Stimulated activated naive B cell treated with anti-CD40 and anti-IgM and Interleukin-4, amounts not matched to agents 10 μg/mL and 1 μg/mL and 100 μg/mL, for 72 hours (primary cell): ENCODE measurements around the gene HEMGN.
A peak's percentile ranks its signal among the peaks of the same experiment; 100 is the strongest.

ENCODE experiments used
- ATAC-seq, 2 donors: fragments of 150-1000 bp; cut with Tn5 transposase; replicated peaks; 2 replicates each; pipeline ENCODE4 v1.10.0; 2021; ENCODE audit warnings: moderate library complexity in 1 of 2
- DNase-seq: peaks from one replicate; pipeline ENCODE4 v3.0.0; 2021
- H3K27ac Mint-ChIP-seq: one replicate; pipeline ENCODE4 v1.8.0; 2022; ENCODE audit warnings: mild to moderate bottlenecking, mixed read lengths
- H3K27me3 Mint-ChIP-seq, 2 donors: one replicate each; pipeline ENCODE4 v1.8.0; 2022; ENCODE audit warnings: mixed read lengths in 2 of 2
- H3K36me3 Mint-ChIP-seq, 2 donors: one replicate each; pipeline ENCODE4 v1.8.0; 2022; ENCODE audit warnings: mixed read lengths in 2 of 2, mild to moderate bottlenecking in 1 of 2
- H3K4me1 Mint-ChIP-seq, 2 donors: one replicate each; pipeline ENCODE4 v1.8.0; 2022; ENCODE audit warnings: mixed read lengths in 2 of 2, mild to moderate bottlenecking in 1 of 2
- H3K4me3 Mint-ChIP-seq, 2 donors: one replicate each; pipeline ENCODE4 v1.8.0; 2022; ENCODE audit warnings: mild to moderate bottlenecking in 2 of 2, mixed read lengths in 2 of 2, moderate library complexity in 1 of 2
- H3K9me3 Mint-ChIP-seq, 2 donors: one replicate each; pipeline ENCODE4 v1.8.0; 2022; ENCODE audit warnings: mixed read lengths in 2 of 2, mild to moderate bottlenecking in 1 of 2

The HEMGN gene, protein sequence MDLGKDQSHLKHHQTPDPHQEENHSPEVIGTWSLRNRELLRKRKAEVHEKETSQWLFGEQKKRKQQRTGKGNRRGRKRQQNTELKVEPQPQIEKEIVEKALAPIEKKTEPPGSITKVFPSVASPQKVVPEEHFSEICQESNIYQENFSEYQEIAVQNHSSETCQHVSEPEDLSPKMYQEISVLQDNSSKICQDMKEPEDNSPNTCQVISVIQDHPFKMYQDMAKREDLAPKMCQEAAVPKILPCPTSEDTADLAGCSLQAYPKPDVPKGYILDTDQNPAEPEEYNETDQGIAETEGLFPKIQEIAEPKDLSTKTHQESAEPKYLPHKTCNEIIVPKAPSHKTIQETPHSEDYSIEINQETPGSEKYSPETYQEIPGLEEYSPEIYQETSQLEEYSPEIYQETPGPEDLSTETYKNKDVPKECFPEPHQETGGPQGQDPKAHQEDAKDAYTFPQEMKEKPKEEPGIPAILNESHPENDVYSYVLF

DNA sequence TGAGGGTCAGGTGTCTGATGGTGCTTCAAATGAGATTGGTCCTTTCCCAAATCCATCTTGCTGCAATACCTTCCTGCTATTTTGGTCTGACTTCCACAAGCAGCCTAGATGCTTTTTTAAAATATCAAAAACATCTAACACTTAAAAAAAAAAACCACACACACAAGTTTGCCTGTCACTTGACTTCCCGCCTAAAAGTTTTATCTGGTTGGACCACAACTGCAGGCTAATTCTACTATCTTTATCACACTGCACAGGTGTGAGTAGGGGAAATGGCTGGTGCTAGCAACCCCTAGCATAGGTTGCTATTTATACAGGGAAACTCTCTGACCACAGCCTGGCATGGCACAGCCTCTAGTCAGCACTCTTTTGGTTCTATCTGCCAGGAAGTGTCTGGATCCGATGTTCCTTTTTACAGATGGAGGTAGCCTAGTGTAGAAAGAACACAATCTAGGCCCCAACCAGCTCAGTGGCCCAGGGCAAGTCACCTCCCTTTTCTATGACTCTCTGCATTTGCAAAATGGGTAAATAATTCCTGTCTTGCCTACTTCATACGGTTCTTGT lies at the start of gene HEMGN:
Gene HEMGN (minus strand): TSS at position 92 of the 564 bp plus-strand sequence. CDS start 36 bp downstream, at position 56.
- Mint-ChIP-seq H3K4me1 (peaks cover 4 to 11% of the 10 kb centered on the region in 2 donors), H3K36me3 (no peaks in the 10 kb centered on the region), H3K27ac (no peak within 1 kb of the TSS), H3K27me3 (peaks cover 9 to 15% of the 10 kb centered on the region in 2 donors), H3K9me3 (no peaks in the 10 kb centered on the region), H3K4me3 (no peak within 1 kb of the TSS)
- DNase-seq (no peak), ATAC-seq (peak; percentile 63 to 68)

DNA sequence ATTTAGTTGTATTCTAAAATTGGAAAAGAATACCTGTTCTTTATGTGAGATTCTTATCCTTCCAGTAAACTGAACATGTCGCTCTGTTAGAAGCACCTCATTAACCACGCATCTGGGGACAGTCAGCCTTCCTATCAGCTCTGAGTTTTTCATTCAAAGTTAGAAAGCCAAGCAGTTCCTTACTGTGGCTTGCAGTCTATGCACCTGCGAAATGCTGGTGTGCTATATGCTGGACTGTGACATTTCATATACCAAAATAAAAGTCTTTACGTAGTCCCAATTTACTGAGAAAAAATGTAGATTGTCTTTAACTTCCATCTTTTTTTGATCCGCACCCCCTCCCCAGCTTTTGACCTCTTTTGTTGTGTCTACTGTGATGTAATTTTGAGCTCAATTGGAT lies 49.5 kb upstream of the HEMGN start:
- Mint-ChIP-seq H3K4me1 (peaks cover 37 to 65% of the 10 kb centered on the region in 2 donors), H3K9me3 (no peaks in the 10 kb centered on the region), H3K4me3 (no peak overlapping the region), H3K27me3 (no peaks in the 10 kb centered on the region), H3K27ac (no peak overlapping the region), H3K36me3 (peaks cover 4 to 18% of the 10 kb centered on the region in 2 donors)
- DNase-seq, result no peak
- ATAC-seq, result no peak

DNA sequence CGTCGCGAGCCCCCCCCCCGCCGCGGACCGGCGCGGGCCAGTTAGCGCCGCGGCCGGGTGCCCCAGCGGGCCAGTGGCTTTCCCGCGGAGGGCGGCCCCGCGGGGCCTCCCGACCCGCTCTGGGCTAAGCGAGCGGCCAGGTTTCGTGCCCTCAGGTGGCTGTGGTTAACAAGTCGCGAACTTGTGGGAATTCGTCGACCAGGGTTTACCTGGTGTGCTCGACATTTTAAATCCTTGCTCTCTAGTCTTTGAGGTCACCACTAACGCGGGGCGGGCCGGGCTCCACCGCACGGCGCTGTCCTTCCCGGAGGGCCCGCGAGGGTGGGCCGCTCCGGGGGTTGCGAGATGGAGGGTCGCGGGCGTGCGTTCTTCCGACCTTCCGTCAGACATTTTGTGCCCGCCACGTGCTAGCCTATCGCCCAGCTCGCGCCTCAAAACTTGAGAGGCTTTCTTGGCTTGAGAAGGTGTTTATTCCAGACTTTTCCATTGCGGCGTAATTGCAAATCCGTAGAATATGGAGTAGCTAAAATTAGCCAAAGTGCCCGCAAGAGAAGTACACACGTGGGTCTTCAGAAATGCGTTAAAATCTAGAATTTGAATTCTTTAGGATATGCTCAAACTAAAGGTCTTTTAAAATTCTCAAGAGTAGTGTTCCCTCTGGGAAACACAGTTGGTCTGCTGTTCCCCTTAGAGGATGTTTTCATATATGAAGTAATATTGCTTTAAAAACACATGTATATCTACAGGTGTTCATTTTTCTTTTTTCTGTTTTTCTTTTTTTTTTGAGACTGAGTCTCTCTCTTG lies 47.3 kb upstream of the HEMGN start:
- H3K36me3 Mint-ChIP-seq, result peaks cover 4 to 15% of the 10 kb centered on the region in 2 donors
- DNase-seq, result peak; percentile 28

DNA sequence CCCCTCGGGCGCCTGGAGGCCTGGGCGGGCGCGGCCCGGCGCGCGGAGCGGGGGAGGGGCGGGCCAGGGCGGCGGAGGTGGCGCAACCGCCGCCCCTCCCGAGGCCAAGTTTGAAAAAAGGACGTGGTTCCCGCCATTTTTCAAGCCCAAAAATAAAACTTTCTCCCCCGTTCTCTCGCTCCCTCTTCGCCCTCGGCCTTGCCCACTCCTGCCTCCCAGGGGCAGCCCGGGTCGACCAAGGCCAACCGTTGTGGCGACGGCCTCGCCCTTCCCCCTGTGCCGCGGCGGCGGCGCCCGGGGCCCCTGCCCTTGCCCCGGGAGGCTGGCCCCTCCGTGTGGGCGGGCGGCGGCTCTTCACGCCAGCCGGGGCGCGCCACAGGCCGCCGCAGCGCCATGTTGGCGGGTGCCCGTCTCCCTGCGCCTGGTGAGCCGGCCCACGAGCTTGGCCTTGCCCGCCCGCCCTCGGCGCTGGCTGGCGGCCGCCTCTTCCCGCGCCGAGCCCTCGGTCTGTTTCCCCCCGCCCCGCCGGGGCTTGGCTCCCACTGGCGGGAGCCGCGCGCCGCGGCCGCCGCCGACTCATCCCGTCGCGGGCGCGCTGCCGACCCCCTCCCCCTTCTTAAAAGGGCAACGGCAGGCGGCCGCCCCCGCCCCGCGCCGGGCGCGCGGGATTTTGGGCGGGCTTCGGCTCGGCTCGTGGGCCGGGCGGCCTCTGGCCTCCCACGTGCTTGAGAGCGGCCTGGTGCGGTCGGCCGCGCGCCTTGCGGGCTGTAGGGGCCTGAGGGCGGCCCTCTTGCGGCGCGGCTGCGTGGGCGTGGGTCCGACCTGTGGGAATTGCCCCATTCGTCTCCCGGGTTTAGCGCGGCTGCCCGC lies 46.5 kb upstream of the HEMGN start:
- Mint-ChIP-seq H3K36me3 (peaks cover 4 to 15% of the 10 kb centered on the region in 2 donors), H3K4me1 (peaks cover 26 to 43% of the 10 kb centered on the region in 2 donors), H3K27me3 (no peaks in the 10 kb centered on the region), H3K4me3 (peak overlapping the region; percentile 72 to 81), H3K9me3 (no peaks in the 10 kb centered on the region), H3K27ac (peak overlapping the region; percentile 96)
- peak; percentile 42 to 48 for ATAC-seq
- peak; percentile 77 for DNase-seq

More for the DNA sequence above, 47.3 kb upstream of the HEMGN start:
- H3K27ac Mint-ChIP-seq, result peak overlapping the region; percentile 96
- H3K4me1 Mint-ChIP-seq, result peaks cover 31 to 51% of the 10 kb centered on the region in 2 donors
- no peaks in the 10 kb centered on the region for H3K27me3 Mint-ChIP-seq
- peak overlapping the region; percentile 58 to 84 for H3K4me3 Mint-ChIP-seq
- ATAC-seq, result no peak
- no peaks in the 10 kb centered on the region for H3K9me3 Mint-ChIP-seq

DNA sequence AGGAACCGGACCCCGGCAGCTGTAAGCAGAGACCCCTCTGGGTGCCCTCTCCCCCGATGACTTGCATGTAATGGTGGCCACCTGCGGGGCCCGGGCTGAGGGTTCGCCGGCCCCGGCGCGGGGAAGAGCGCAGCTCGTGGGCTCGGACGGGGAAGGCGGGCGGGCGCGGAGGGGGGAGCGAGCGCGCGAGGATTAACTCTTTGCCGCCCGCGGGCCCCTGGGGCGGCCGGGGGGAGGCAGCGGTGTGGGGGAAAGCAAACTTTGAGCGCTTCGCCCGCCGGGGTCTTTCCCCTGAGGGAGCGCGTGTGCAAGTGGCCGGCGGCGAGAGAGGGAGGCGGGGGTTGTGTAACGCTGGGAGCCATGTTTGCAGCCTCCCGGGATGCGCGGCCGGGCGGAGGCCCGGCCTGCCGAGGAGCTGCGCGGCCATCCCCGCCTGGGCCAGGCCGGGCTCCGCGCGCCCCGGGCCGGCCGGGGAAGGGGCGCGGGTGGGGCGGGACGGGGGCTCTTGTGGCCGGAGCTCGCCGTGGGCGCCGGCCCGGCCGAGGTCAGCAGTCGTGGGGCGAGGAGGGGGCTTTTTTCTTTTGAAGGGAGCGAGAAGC lies 45.7 kb upstream of the HEMGN start:
- peaks cover 4 to 15% of the 10 kb centered on the region in 2 donors for H3K36me3 Mint-ChIP-seq
- peaks cover 20 to 35% of the 10 kb centered on the region in 2 donors for H3K4me1 Mint-ChIP-seq
- H3K27ac Mint-ChIP-seq, result peak overlapping the region; percentile 96
- H3K9me3 Mint-ChIP-seq, result no peaks in the 10 kb centered on the region
- peak overlapping the region; percentile 84 to 93 for H3K4me3 Mint-ChIP-seq
- DNase-seq, result peak; percentile 51
- H3K27me3 Mint-ChIP-seq, result no peaks in the 10 kb centered on the region
- peak; percentile 28 to 29 for ATAC-seq

DNA sequence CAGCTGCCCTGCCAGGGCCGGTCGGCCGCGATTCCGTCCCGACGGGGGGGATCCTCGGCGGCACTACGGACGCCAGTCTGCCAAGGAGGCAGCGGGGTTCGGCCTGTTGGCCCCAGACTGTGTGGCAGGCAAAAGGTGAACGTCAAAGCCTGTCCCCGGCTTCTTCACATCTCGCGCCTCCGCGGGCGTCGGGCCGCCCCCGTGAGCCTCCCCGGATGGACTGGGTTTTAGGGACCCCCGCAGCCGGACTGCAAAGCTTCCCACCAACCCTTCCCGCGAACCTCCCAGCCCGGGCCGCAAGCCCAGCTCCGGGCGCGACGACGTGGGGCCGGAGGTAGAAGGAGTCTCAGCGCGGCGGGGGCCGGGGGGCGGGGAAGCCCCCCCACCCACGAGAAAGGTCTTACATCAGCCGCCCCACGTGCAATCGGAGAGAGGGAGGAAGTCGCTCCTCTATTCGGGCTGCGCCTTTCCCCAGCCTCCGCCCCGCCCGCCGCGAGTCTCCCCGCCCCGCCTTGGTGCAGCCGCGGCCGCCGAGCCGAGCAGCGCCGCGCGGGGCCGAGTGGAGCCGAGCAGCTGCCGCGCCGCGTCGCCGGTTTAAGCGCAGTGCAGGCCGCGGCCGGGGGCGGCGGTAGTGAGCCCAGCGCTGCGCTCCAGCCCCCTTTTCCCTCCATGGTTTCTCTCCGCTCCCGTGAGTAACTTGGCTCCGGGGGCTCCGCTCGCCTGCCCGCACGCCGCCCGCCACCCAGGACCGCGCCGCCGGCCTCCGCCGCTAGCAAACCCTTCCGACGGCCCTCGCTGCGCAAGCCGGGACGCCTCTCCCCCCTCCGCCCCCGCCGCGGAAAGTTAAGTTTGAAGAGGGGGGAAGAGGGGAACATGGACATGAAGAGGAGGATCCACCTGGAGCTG lies 45.0 kb upstream of the HEMGN start, which contains the start of gene ANP32B:
Gene ANP32B (plus strand): TSS at position 659 of the 906 bp plus-strand sequence. CDS start 215 bp downstream, at position 874.
- DNase-seq (peak; percentile 92), ATAC-seq (peak; percentile 83 to 85)
- Mint-ChIP-seq H3K4me3 (peak within 1 kb of the TSS; percentile 84 to 93), H3K27me3 (no peaks in the 10 kb centered on the region), H3K9me3 (no peaks in the 10 kb centered on the region), H3K36me3 (peaks cover 0 to 11% of the 10 kb centered on the region in 2 donors), H3K4me1 (peaks cover 15 to 28% of the 10 kb centered on the region in 2 donors), H3K27ac (peak within 1 kb of the TSS; percentile 96)

DNA sequence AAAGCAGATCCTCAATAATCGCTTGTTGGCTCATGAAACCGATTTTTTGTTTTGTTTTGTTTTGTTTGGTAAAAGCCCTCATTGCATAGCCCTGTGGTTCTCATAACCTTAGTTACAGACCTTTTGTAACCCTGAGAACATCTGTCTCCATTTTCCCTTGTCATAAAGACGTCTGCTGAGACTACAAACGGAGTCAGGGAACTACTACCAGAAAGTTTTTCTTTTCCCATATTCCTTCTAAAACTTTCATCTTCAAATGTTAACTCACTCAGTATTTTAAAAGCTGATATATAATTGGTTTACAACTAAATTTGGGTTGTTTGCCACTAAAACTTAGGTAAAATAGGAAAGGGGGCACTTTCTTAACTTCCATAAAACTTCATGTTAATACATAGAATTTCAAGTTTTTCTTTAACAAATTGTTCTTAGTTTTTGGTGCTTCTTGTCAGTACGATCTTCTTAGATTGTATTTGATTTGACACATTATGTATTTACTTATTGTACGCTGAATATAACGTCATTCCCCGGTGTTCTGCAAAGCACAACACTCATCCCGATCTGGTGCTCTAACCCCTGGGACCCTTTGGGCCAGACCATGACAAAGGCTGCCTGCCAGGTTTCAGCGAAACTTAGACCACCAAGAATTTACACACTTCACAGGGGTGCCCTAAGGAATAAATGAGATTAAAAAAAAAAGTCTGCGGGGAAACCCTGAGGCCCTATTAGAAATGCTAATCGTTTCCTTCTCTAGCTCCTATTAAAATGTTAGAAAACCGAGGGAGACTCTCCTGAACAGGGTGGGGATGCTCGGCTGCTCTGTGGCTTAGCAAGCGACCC lies 44.1 kb upstream of the HEMGN start:
- H3K27ac Mint-ChIP-seq, result peak overlapping the region; percentile 93
- no peak for DNase-seq
- H3K27me3 Mint-ChIP-seq, result no peaks in the 10 kb centered on the region
- H3K4me3 Mint-ChIP-seq, result peak overlapping the region; percentile 84 to 93
- no peaks in the 10 kb centered on the region for H3K9me3 Mint-ChIP-seq
- ATAC-seq, result no peak
- H3K4me1 Mint-ChIP-seq, result peaks cover 12 to 21% of the 10 kb centered on the region in 2 donors
- H3K36me3 Mint-ChIP-seq, result peaks cover 0 to 11% of the 10 kb centered on the region in 2 donors

DNA sequence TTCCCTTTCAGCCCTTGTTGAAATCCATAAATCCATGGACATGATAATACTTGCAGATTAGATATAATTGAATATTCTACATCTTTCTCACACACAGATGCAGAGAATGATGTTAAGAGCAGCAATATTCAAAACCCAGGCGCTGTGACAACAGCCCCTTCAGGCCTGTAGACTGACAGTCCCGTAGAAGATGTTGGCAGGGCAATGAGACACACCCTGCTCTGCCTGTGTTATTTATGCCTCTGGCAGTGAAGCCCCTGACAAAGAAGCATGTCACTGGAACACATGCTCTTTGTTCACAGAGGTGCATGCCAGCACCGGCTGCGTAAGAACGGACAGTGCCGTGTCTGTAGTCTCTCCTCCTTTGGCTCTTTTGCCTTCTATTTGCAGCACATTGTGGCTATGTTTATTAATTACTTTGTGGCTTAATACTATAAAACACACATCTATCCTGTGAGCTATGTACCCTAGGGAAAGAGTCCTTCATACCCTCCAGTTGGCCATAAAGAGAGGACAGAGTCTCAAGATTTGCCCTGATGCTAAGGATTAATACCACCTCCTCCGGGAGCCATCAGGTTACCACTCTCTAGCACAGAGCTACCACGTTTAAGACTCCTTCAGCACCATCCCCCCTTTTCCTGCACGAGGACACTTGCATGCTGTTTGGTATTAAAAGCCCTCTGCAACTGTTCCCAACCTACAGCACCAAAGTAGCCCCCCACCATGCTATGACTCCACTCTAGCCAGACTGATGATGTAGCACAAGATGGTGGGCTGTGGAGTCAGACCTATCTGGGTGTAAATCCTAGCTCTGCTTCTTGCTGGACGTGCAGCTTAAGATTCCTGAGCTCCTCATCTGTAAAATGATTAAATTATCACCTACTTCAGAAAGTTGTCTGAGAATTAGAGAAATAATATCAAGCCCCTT lies 43.2 kb upstream of the HEMGN start:
- Mint-ChIP-seq H3K9me3 (no peaks in the 10 kb centered on the region), H3K4me1 (peaks cover 7 to 14% of the 10 kb centered on the region in 2 donors), H3K27ac (no peak overlapping the region), H3K36me3 (peaks cover 0 to 5% of the 10 kb centered on the region in 2 donors), H3K27me3 (no peaks in the 10 kb centered on the region), H3K4me3 (no peak overlapping the region)
- no peak for ATAC-seq
- DNase-seq, result no peak

DNA sequence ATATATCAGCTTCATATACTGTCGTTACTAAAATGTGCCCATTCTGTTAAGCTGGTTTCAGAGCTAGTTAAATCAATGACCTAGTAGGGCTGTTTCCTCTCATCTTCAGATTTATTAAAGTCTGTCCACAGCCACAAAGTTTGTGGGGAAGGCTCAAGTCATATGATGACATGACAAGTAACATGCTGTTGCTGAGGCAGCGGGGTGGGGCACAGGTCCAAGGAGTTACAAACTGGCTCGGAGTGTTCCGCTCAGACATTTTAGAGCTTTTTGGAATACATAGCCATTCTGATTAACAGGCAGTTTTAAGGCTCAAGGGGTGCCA lies 42.5 kb upstream of the HEMGN start:
- Mint-ChIP-seq H3K27me3 (no peaks in the 10 kb centered on the region), H3K9me3 (no peaks in the 10 kb centered on the region), H3K4me3 (no peak overlapping the region), H3K4me1 (peaks cover 5 to 11% of the 10 kb centered on the region in 2 donors), H3K36me3 (peaks cover 0 to 2% of the 10 kb centered on the region in 2 donors), H3K27ac (no peak overlapping the region)
- ATAC-seq (no peak), DNase-seq (no peak)

DNA sequence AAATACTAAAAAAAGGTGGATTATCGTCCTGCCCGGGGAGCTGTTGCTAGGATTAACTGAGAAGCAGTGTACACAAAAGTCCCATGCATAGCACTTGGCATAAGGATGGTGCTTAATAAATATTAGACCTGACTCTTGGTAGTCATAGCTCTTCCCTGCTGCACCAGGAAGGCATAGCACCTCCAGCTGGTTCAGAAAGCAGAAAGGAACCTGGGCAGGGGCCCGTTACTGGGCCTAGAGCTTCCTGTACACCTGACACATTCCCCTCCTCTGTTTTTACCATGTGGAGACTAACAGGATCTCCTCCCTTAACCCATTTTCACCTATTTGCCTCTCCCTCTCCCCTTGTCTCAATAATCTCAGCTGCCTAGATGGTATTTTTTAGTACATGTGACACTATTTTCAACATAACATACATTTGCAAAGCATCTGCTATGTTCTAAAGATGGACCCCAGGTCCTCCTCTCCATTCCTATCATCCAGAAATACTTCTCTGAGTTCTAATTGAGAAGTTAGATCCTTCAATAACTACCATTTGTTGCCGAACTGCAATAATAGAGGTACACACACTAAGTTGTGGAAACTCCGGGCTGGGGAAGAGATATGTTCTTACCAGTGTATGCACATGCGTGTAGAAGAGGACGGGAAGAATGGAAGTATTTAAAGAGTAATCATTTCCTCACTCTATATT lies 42.0 kb upstream of the HEMGN start:
- Mint-ChIP-seq H3K27me3 (no peaks in the 10 kb centered on the region), H3K9me3 (peaks cover 0 to 1% of the 10 kb centered on the region in 2 donors), H3K4me3 (no peak overlapping the region), H3K4me1 (peaks cover 5 to 11% of the 10 kb centered on the region in 2 donors), H3K27ac (no peak overlapping the region), H3K36me3 (peaks cover 2 to 4% of the 10 kb centered on the region in 2 donors)
- ATAC-seq (no peak), DNase-seq (no peak)
